Hepatocyte (in vitro differentiated cells): ENCODE measurements around the gene PTPRN2. TPM values are rescaled to one million over a fixed set of nuclear protein-coding genes. Genes with fewer than 3 reads are reported as not detected.

ENCODE experiments used
- DNase-seq: peaks from one replicate; pipeline ENCODE4 v3.0.0-alpha.2; 2016; ENCODE audit warnings: low spot score
- H2AFZ ChIP-seq: fragments of 200-600 bp; sonication (generic); 2 replicates; pipeline ENCODE4 v1.6.0; 2016; ENCODE audit warnings: antibody characterized with exemption, mild to moderate bottlenecking
- H3K27ac ChIP-seq: fragments of 200-600 bp; sonication (generic); 2 replicates; pipeline ENCODE4 v1.5.1; 2016; ENCODE audit warnings: mild to moderate bottlenecking
- H3K27me3 ChIP-seq: fragments of 200-600 bp; sonication (generic); 2 replicates; pipeline ENCODE4 v1.6.1; 2016
- H3K36me3 ChIP-seq: fragments of 200-600 bp; sonication (generic); replicated peaks from 2 replicates; pipeline ENCODE4 v1.5.1; 2016; ENCODE audit warnings: low read depth; ENCODE audit not compliant: insufficient read depth
- H3K4me1 ChIP-seq: fragments of 200-600 bp; sonication (generic); 2 replicates; pipeline ENCODE4 v1.5.1; 2016; ENCODE audit warnings: mild to moderate bottlenecking, moderate library complexity; ENCODE audit not compliant: insufficient read depth
- H3K4me2 ChIP-seq: fragments of 200-600 bp; sonication (generic); 2 replicates; pipeline ENCODE4 v1.6.0; 2016
- H3K4me3 ChIP-seq: fragments of 200-600 bp; sonication (generic); 2 replicates; pipeline ENCODE4 v1.5.1; 2016; ENCODE audit warnings: mild to moderate bottlenecking
- H3K79me2 ChIP-seq: fragments of 200-600 bp; sonication (generic); 2 replicates; pipeline ENCODE4 v1.6.0; 2017; ENCODE audit warnings: mild to moderate bottlenecking
- H3K9me2 ChIP-seq: fragments of 200-600 bp; sonication (generic); replicated peaks from 2 replicates; pipeline ENCODE4 v1.6.0; 2017; ENCODE audit warnings: mild to moderate bottlenecking; ENCODE audit not compliant: insufficient read depth
- H3K9me3 ChIP-seq: fragments of 200-600 bp; sonication (generic); 2 replicates; pipeline ENCODE4 v1.5.1; 2016; ENCODE audit warnings: low read depth, mild to moderate bottlenecking
- H4K20me1 ChIP-seq: fragments of 200-600 bp; sonication (generic); 2 replicates; pipeline ENCODE4 v1.6.0; 2016; ENCODE audit warnings: mild to moderate bottlenecking; ENCODE audit not compliant: insufficient read depth, poor library complexity, severe bottlenecking
- CTCF ChIP-seq: fragments of 200-600 bp; sonication (generic); IDR thresholded peaks from 2 replicates; pipeline ENCODE4 v1.5.1; 2016; ENCODE audit warnings: antibody characterized with exemption, mild to moderate bottlenecking; ENCODE audit not compliant: poor library complexity
- EZH2 ChIP-seq: fragments of 200-600 bp; sonication (generic); IDR thresholded peaks from 2 replicates; pipeline ENCODE4 v1.6.1; 2016; ENCODE audit warnings: antibody characterized with exemption, mild to moderate bottlenecking, borderline replicate concordance
- EZH2phosphoT487 ChIP-seq: fragments of 200-600 bp; sonication (generic); IDR thresholded peaks from one replicate; pipeline ENCODE4 v1.6.1; 2018; ENCODE audit warnings: antibody characterized with exemption, mild to moderate bottlenecking, low read depth, moderate library complexity; ENCODE audit not compliant: unreplicated experiment, severe bottlenecking
- WGBS: methylation state at CpG from one replicate; pipeline ENCODE4 v1.1.6; 2016; ENCODE audit warnings: low lambda C conversion rate; ENCODE audit errors: missing lambda C conversion rate; 5-methylcytosine and 5-hydroxymethylcytosine counted together
- polyA plus RNA-seq: library from polyadenylated mRNA; unstranded; fragments of >200 nt; fragmentation: Nextera tagmentation; extraction: Ambion mirVana; gene quantifications from 2 replicates; pipeline ENCODE4 v1.2.1, GENCODE V29; 2016
- total RNA-seq: library from RNA; depleted of rRNA; stranded (reverse); fragments of >200 nt; gene quantifications from 2 replicates; pipeline ENCODE4 v1.2.3, GENCODE V29; 2014

PTPRN2 gene
- total and polyA plus RNA-seq, 2 experiments from 2014 or later = 2.1 to 3.3 TPM

DNA sequence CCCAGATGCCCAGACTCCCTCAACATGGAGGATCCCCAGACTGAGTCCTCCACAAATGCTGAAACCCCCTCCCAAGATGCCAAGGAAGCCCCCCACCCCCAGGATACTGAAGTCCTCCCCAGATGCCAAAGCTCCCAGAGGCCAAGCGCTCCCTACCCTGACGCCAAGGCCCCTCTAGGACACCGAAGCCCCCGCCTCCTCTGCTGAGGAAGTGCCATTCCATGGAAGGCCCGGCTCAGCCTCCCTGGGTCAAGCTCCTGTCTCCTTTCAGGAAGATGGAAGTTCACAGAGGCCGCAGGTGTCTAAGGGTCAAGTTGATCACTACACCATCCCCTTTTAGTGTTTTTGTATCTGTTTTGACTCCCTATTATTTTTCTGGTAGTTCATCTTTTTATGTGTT, 644.1 kb downstream of the PTPRN2 start:
- Histone ChIP-seq H3K27me3 (no peaks in the 10 kb centered on the region), H3K27ac (no peak overlapping the region), H3K4me1 (no peaks in the 10 kb centered on the region), H3K4me2 (no peak overlapping the region), H3K4me3 (no peak overlapping the region), H4K20me1 (no peaks in the 10 kb centered on the region), H3K79me2 (no peaks in the 10 kb centered on the region), H2AFZ (no peak overlapping the region), H3K9me3 (peaks cover 4% of the 10 kb centered on the region), H3K36me3 (no peaks in the 10 kb centered on the region), H3K9me2 (no peaks in the 10 kb centered on the region)
- TF ChIP-seq CTCF (no peak), EZH2 (no peak), EZH2phosphoT487 (no peak)
- WGBS = 96% methylated on average over 6 of the region's 6 CpGs
- no peak for DNase-seq

DNA sequence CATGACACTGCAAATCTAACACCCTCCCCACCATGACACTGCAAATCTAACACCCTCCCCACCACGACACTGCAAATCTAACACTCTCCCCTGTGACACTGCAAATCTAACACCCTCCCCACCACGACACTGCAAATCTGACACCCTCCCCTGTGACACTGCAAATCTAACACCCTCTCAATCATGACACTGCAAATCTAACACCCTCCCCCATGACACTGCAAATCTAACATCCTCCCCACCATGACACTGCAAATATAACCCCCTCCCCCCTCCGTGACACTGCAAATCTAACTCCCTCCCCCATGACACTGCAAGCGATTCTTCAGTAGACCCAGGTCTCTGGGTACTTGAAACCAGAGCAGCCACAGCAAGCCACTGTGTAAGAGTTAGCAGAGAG, 646.4 kb downstream of the PTPRN2 start:
- no peak overlapping the region for H3K4me3 ChIP-seq
- TF ChIP-seq EZH2 (no peak), EZH2phosphoT487 (no peak), CTCF (no peak)
- H3K9me3 ChIP-seq = no peaks in the 10 kb centered on the region
- no peaks in the 10 kb centered on the region for H3K9me2 ChIP-seq
- H3K4me1 ChIP-seq = no peaks in the 10 kb centered on the region
- no peaks in the 10 kb centered on the region for H3K79me2 ChIP-seq
- no peak overlapping the region for H3K27ac ChIP-seq
- no peaks in the 10 kb centered on the region for H3K36me3 ChIP-seq
- no peak for DNase-seq
- 92% methylated on average over 2 of the region's 4 CpGs for WGBS
- H3K4me2 ChIP-seq = no peak overlapping the region
- H2AFZ ChIP-seq = no peak overlapping the region
- no peaks in the 10 kb centered on the region for H3K27me3 ChIP-seq
- no peaks in the 10 kb centered on the region for H4K20me1 ChIP-seq

DNA sequence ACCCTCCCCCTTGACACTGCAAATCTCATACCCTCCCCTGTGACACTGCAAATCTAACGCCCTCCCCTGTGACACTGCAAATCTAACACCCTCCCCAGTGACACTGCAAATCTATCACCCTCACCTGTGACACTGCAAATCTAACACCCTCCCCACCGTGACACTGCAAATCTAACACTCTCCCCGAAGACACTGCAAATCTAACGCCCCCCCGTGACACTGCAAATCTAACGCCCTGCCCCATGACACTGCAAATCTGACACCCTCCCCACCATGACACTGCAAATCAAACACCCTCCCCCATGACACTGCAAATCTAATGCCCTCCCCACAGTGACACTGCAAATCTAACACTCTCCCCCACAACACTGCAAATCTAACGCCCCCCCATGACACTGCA, 647.1 kb downstream of the PTPRN2 start:
- Histone ChIP-seq H3K9me3 (no peaks in the 10 kb centered on the region), H3K27me3 (no peaks in the 10 kb centered on the region), H3K4me2 (no peak overlapping the region), H3K36me3 (no peaks in the 10 kb centered on the region), H3K4me3 (no peak overlapping the region), H2AFZ (no peak overlapping the region), H3K27ac (no peak overlapping the region), H3K4me1 (no peaks in the 10 kb centered on the region), H3K9me2 (no peaks in the 10 kb centered on the region), H4K20me1 (no peaks in the 10 kb centered on the region), H3K79me2 (no peaks in the 10 kb centered on the region)
- WGBS = 98% methylated on average over 5 of the region's 7 CpGs
- no peak for TF ChIP-seq EZH2phosphoT487
- no peak for TF ChIP-seq CTCF
- no peak for TF ChIP-seq EZH2
- DNase-seq = no peak

DNA sequence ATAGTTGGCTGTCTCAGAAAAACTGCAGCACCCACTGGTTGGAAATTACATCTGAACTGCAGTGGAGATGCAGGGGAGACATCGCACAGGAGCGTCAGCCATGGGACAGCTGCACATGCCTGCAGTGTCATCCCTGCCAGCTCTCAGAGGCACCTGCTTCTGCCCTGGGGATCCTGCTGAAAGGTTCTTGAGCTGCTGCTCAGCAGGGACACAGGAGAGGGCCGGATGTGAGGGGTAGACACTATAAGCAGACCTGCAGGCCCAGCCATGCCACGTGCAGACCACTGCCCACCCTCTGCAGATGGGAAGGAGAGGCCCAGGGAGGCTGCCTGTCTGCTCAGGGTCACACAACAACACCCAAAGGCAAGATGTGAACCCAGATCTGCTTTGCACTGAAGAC, 649.4 kb downstream of the PTPRN2 start:
- Histone ChIP-seq H3K4me2 (no peak overlapping the region), H3K4me3 (no peak overlapping the region), H3K27me3 (no peaks in the 10 kb centered on the region), H3K36me3 (no peaks in the 10 kb centered on the region), H3K27ac (no peak overlapping the region), H3K9me3 (no peaks in the 10 kb centered on the region), H3K9me2 (no peaks in the 10 kb centered on the region), H4K20me1 (no peaks in the 10 kb centered on the region), H3K79me2 (no peaks in the 10 kb centered on the region), H3K4me1 (no peaks in the 10 kb centered on the region), H2AFZ (no peak overlapping the region)
- no peak for TF ChIP-seq EZH2phosphoT487
- TF ChIP-seq CTCF = no peak
- TF ChIP-seq EZH2 = no peak
- no peak for DNase-seq
- 83% methylated on average over 4 of the region's 4 CpGs for WGBS
